Progenitor cell of endocrine pancreas (in vitro differentiated cells): Measurements from ENCODE around the gene PITPNM2. TPM values are rescaled to one million over a fixed set of nuclear protein-coding genes. Genes with fewer than 3 reads are reported as not detected.

Experiments
- DNase-seq: peaks from one replicate; pipeline ENCODE4 v3.0.0; 2021; ENCODE audit warnings: low spot score; ENCODE audit not compliant: unreplicated experiment
- H3K27ac Mint-ChIP-seq: 2 replicates; pipeline ENCODE4 v1.8.0; 2021; ENCODE audit warnings: mild to moderate bottlenecking, moderate library complexity, mixed read lengths
- H3K27me3 Mint-ChIP-seq: 2 replicates; pipeline ENCODE4 v1.8.0; 2021; ENCODE audit warnings: mixed read lengths
- H3K36me3 Mint-ChIP-seq: 2 replicates; pipeline ENCODE4 v1.8.0; 2022; ENCODE audit warnings: mixed read lengths; ENCODE audit not compliant: insufficient read depth
- H3K4me1 Mint-ChIP-seq: 2 replicates; pipeline ENCODE4 v1.8.0; 2021; ENCODE audit warnings: low read depth, mixed read lengths
- H3K4me3 Mint-ChIP-seq: 2 replicates; pipeline ENCODE4 v1.8.0; 2021; ENCODE audit warnings: low read depth, mild to moderate bottlenecking, moderate library complexity, mixed read lengths
- H3K9me3 Mint-ChIP-seq: 2 replicates; pipeline ENCODE4 v1.8.0; 2021; ENCODE audit warnings: low read depth, mixed read lengths
- total RNA-seq: library from RNA; stranded (reverse); gene quantifications from 2 replicates; pipeline ENCODE4 v1.2.1, GENCODE V29; 2021
- TF ChIP-seq, protein P1 (sequence below): fragments of 200-600 bp; sonication (generic); IDR thresholded peaks from one replicate; pipeline ENCODE4 v1.5.0; 2021; ENCODE audit warnings: antibody characterized with exemption, mild to moderate bottlenecking; ENCODE audit not compliant: unreplicated experiment

Gene PITPNM2
- total RNA-seq, 1 donor from 2014 or later: 2.1 TPM

DNA sequence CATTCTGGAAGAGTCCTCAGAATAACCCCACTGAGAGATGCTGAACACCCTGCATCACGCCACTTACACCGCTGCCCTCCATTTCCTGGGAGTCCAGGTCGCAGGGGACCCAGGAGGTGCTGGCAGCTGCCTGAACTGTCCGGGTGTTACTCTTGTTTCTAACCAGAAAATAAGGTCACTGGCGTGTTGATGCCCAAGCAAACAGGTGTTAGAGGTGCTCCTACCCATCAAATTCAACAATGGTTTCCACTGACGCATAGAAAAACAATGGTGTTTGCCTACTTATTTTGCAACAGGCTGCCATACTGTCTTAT is 23.8 kb downstream of the PITPNM2 start:
- Mint-ChIP-seq H3K36me3 (no peaks in the 10 kb centered on the region), H3K27ac (no peak overlapping the region), H3K4me3 (no peak overlapping the region), H3K9me3 (no peaks in the 10 kb centered on the region), H3K27me3 (no peaks in the 10 kb centered on the region), H3K4me1 (peaks cover 1% of the 10 kb centered on the region)
- DNase-seq: no peak
- TF ChIP-seq, protein P1, sequence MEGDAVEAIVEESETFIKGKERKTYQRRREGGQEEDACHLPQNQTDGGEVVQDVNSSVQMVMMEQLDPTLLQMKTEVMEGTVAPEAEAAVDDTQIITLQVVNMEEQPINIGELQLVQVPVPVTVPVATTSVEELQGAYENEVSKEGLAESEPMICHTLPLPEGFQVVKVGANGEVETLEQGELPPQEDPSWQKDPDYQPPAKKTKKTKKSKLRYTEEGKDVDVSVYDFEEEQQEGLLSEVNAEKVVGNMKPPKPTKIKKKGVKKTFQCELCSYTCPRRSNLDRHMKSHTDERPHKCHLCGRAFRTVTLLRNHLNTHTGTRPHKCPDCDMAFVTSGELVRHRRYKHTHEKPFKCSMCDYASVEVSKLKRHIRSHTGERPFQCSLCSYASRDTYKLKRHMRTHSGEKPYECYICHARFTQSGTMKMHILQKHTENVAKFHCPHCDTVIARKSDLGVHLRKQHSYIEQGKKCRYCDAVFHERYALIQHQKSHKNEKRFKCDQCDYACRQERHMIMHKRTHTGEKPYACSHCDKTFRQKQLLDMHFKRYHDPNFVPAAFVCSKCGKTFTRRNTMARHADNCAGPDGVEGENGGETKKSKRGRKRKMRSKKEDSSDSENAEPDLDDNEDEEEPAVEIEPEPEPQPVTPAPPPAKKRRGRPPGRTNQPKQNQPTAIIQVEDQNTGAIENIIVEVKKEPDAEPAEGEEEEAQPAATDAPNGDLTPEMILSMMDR: no peak

DNA sequence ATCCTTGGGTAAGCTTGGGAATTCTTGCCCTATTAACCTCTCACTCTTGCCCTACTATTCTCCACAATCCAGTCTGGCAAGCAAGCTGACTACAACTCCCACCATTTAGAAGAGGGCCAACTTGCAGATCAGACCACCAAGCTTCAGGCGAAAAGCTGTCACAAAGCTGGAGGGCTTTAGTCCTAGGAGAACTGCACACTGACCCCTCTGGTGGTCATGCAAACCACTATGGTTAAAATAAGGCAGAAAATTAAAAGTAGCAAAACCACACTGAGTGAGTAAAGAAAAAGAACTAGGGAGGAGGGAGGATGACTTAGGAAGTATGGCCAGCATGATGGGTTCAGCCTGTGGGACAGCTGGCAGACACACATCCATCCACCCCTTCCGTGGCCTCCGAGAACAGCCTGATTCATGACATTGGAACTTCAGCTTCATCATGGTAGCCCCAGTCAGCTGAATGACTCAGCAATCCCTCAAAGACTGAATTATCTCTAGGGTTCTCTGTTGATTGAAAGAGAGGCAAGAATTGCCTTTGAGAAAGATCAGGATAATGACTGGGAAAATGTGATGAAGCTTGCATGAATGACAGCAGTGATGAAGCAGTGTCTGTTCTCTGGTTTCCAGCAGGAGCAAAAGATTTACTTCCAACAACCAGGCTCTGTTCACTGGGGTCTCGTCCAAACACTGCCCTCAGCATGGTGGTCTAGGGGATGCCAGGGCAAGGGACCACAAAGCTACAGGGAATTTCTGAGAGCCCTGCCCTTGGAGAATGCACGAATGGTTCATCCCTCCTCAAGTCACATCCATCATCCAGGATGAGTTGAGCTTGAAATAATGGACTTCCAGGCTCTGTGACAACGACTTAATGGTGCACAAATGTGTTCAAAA is 24.4 kb downstream of the PITPNM2 start:
- Mint-ChIP-seq H3K4me3 (no peak overlapping the region), H3K9me3 (no peaks in the 10 kb centered on the region), H3K36me3 (no peaks in the 10 kb centered on the region), H3K4me1 (peaks cover 1% of the 10 kb centered on the region), H3K27ac (peak overlapping the region; percentile 46), H3K27me3 (no peaks in the 10 kb centered on the region)
- no peak for DNase-seq
- TF ChIP-seq, protein P1: no peak

DNA sequence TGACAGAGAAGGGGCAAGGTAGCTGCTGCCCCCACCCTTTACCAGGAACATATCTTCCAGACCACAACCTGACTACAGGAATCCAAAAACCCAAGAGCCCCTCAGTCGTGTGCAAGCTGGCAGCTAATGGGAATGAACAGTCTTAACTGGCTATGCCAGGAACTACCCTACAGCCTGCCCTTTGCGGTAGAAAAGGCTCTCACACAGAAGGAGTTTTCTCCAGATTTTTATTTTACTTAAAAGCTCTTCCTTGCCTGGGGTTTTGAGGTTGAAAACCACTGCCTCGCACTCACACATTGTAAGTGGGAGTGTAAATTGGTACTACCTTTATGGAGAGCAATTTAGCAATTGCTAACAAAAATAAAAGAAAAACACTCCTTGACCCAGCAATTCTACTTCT is 28.3 kb downstream of the PITPNM2 start:
- peaks cover 1% of the 10 kb centered on the region for H3K4me1 Mint-ChIP-seq
- H3K9me3 Mint-ChIP-seq: no peaks in the 10 kb centered on the region
- H3K27ac Mint-ChIP-seq: no peak overlapping the region
- no peak overlapping the region for H3K4me3 Mint-ChIP-seq
- no peaks in the 10 kb centered on the region for H3K36me3 Mint-ChIP-seq
- DNase-seq: no peak
- TF ChIP-seq, protein P1: no peak
- H3K27me3 Mint-ChIP-seq: peaks cover 7% of the 10 kb centered on the region

DNA sequence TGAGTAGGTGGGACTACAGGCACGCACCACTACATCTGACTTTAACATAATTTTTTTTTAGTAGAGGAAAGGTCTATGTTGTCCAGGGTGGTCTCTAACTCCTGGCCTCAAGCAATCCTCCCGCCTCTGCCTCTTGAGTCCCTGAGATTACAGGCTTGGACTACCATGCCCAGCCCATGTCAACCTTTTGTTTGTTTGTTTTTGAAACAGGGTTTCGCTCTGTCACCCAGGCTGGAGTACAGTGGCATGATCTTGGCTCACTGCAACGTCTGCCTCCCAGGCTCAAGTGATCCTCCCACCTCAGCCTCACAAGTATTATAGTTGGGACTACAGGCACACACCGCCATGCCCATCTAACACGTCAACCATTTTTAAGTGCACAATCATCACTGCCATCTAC is 29.2 kb downstream of the PITPNM2 start:
- TF ChIP-seq, protein P1: no peak
- DNase-seq: no peak
- no peaks in the 10 kb centered on the region for H3K36me3 Mint-ChIP-seq
- H3K27me3 Mint-ChIP-seq: peaks cover 7% of the 10 kb centered on the region
- H3K4me3 Mint-ChIP-seq: no peak overlapping the region
- H3K27ac Mint-ChIP-seq: no peak overlapping the region
- H3K4me1 Mint-ChIP-seq: peaks cover under 1% of the 10 kb centered on the region
- H3K9me3 Mint-ChIP-seq: no peaks in the 10 kb centered on the region

DNA sequence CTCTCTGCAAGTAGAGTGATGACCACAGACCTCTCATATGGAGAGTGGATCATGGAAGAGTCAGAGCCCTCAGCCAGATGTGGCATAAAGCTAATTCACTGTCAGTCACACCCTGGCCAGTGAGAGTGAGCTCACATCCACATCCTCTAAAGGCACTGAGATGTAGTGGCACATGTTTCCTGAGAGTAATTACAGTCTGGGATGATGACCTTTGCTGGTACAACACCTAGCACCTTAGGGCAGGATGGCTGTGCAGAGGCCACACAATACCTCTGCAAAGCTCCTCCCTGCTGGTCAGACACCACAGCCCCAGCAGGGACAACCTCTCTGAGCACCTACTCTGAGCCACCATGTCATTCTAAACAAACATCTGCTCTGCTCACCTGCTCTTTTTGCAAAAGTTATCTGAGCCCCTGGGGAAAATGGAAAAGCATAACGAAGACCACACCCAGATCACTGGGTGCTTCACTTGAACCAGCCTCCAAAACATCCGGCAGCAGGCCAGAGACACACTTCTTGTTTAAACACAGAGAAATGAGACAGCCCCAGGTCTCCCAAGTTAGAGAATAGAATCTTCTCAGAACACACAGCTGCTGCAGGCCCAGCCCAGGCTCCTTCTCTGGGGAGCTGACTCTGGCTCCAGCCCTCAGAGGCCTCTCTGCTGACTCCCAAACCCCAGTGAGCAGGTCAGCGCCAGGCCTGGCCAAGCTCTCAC is 30.3 kb downstream of the PITPNM2 start:
- H3K36me3 Mint-ChIP-seq: no peaks in the 10 kb centered on the region
- H3K27me3 Mint-ChIP-seq: peaks cover 7% of the 10 kb centered on the region
- DNase-seq: no peak
- TF ChIP-seq, protein P1: no peak
- H3K4me1 Mint-ChIP-seq: no peaks in the 10 kb centered on the region
- H3K4me3 Mint-ChIP-seq: no peak overlapping the region
- H3K27ac Mint-ChIP-seq: no peak overlapping the region
- no peaks in the 10 kb centered on the region for H3K9me3 Mint-ChIP-seq
